ENCODE measurements around the gene COL15A1. TPM values are rescaled to one million over a fixed set of nuclear protein-coding genes. Genes with fewer than 3 reads are reported as not detected.
A peak's percentile ranks its signal among the peaks of the same experiment; 100 is the strongest.

COL15A1 gene
- total RNA-seq, 2 experiments from 2014 or later = 0.12 to 0.14 TPM

DNA sequence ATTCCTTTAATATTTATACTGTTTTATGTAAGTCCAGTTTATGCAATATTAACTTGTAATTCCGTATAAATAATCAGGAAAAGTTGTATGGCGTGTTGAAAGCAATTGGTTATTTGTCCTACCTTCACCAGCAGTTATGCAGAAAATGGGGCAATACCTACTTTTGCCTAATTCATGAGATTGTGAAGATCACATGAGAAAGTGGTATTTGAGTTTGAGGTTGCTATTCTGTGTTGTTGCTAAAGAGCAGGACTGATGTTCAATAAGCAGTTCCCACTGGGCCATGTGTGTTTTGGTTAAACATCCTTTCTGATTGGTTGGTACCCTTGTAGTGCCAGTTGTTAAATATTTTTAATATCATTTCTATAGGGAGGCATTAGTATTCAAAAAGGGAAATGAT lies 164.4 kb downstream of the COL15A1 start:
- DNase-seq = no peak
- Mint-ChIP-seq H3K36me3 (no peaks in the 10 kb centered on the region), H3K4me3 (no peak overlapping the region), H3K9me3 (no peaks in the 10 kb centered on the region), H3K27ac (no peak overlapping the region), H3K27me3 (no peaks in the 10 kb centered on the region), H3K4me1 (ENCODE audit: low read depth) (peaks cover 70% of the 10 kb centered on the region)
- intact Hi-C loops (cut with micrococcal nuclease) = loop anchor here (10.0 kb wide), 1 partner anchor 303 kb away; the partner anchor contains the start of gene GALNT12
- ChIA-PET POLR2A (no interaction called here), CTCF (interaction anchor here (1.5 kb wide), 1 partner anchor 11 kb away, joined by 5 read pairs; no protein-coding TSS in a partner anchor)

DNA sequence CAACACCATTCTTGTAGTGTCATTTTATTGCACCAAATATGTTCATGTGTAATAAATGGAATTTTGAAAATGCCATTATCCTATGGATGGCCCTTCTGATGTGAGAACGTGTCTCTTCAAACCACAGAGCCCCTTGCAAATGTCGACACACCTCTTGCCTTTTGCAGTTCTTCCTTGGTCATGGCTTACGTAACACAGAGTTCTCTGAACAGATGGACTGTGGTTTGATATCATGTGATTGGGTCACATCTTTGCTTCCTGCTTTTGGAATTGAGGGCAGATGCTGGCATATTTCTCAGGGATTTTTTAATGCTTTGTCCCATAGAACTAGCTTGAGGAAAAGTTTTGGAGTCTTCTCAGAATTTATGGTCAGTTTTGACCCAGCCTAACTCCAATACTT lies 165.8 kb downstream of the COL15A1 start:
- intact Hi-C loops (cut with micrococcal nuclease) = loop anchor here (10.0 kb wide), 1 partner anchor 305 kb away; the partner anchor contains the start of gene GALNT12
- Mint-ChIP-seq H3K27me3 (no peaks in the 10 kb centered on the region), H3K9me3 (no peaks in the 10 kb centered on the region), H3K4me3 (no peak overlapping the region), H3K27ac (no peak overlapping the region), H3K4me1 (ENCODE audit: low read depth) (peaks cover 75% of the 10 kb centered on the region), H3K36me3 (no peaks in the 10 kb centered on the region)
- DNase-seq = no peak
- ChIA-PET CTCF (interaction anchor here (0.7 kb wide), 1 partner anchor 54 kb away, joined by 3 read pairs; no protein-coding TSS in a partner anchor), POLR2A (no interaction called here)

DNA sequence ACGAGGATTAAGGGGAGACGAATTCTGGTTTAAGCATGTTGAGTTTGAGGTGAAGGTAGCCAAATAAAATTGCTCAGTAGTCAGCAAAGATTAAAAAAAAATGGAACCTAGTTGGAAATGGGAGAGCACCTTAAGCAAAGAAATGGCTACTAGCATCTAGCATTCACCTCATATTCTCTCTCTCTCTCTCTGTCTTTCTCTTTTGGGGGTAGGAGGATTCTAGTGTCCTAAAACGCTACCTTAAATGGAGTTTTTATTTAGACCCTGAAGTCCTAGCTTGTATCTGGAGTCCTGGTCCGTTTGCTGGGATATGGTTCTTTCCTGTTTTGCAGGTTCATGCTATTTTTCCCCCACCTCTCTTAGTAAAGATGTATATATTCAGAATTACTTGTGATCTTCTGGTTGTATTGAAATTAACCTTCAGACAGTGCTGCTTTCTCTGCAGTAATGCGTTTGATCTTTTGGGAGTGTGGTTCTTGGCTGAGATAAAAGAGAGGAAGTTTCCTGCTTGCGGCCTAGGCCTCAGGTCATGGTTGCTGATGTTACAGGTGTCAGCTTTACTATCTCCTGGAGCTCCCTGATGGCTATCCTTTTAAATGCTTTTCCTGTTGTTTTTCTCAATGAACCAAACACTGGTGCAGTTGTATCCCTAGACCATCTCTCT lies 169.2 kb downstream of the COL15A1 start:
- H3K27ac Mint-ChIP-seq = peak overlapping the region; percentile 74
- H3K4me3 Mint-ChIP-seq = peak overlapping the region; percentile 55
- ChIA-PET POLR2A (no interaction called here), CTCF (interaction anchor here (0.8 to 2.9 kb wide), 4 partner anchors 9 to 115 kb away, joined by 3 to 12 read pairs (median 7); partner anchors contain the start of gene TGFBR1)
- no peaks in the 10 kb centered on the region for H3K27me3 Mint-ChIP-seq
- peaks cover 78% of the 10 kb centered on the region for H3K4me1 Mint-ChIP-seq (ENCODE audit: low read depth)
- H3K36me3 Mint-ChIP-seq = no peaks in the 10 kb centered on the region
- no peaks in the 10 kb centered on the region for H3K9me3 Mint-ChIP-seq
- intact Hi-C loops (cut with micrococcal nuclease) = loop anchor here (10.0 kb wide), 1 partner anchor 858 kb away; the partner anchor contains the start of gene TBC1D2
- DNase-seq = peak; percentile 47

DNA sequence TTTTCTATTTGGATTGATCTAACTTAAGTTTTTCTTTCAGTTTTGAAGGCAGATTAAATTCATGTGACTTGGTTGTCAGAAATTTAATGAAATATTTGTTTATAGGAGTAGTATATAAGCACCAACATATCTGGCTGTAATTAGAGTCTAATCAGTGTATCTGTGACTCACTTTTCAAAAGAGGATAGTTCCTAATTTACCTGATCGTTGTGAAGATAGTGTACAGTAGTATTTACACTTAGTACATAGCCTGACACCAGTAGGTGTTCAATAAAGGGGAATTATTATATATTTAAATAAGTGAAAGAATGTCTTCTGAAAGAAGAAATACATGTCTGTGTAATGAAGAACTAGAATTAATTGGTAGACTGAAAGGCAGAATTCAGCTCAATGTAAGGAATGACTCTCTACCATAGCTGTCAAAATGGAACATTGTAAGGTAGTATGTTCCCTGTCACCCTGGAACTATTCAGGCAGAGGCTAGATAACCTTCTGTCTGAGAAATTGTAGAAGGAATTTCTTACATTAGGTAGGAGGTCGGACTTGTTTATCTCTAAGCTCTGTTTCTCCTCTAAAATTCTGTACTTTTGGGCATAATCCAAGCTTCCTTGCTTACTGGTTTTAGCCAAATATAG lies 169.8 kb downstream of the COL15A1 start:
- Mint-ChIP-seq H3K4me1 (ENCODE audit: low read depth) (peaks cover 74% of the 10 kb centered on the region), H3K27me3 (no peaks in the 10 kb centered on the region), H3K4me3 (peak overlapping the region; percentile 55), H3K9me3 (no peaks in the 10 kb centered on the region), H3K27ac (peak overlapping the region; percentile 74), H3K36me3 (no peaks in the 10 kb centered on the region)
- ChIA-PET POLR2A (interaction anchor here (1.4 kb wide), 1 partner anchor 8 kb away, joined by 5 read pairs; the partner anchor contains the start of gene TGFBR1), CTCF (interaction anchor here (1.1 to 2.9 kb wide), 4 partner anchors 9 to 115 kb away, joined by 3 to 12 read pairs (median 7); partner anchors contain the start of gene TGFBR1)
- no peak for DNase-seq
- intact Hi-C loops (cut with micrococcal nuclease) = loop anchor here (10.0 kb wide), 1 partner anchor 859 kb away; the partner anchor contains the start of gene TBC1D2

DNA sequence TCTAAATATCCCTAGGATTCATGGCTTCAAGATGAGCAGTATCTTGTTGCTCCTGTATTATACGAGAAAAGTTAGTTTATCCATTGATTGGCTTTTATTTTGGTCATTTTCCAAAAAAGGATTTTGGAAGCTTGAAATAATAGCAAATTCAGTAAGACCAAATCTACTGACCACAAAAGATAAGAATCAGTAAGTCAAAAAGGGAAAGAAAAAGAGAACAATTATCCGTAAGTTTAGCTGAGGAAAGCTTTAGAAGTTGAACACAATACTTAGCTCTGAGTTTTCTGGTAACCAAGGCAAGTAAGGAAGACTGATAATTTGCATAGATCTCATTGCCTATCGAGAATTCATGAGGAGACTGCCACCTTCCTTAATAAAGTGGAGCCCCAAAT lies 170.3 kb downstream of the COL15A1 start:
- POLR2A ChIA-PET = interaction anchor here (1.4 kb wide), 1 partner anchor 9 kb away, joined by 5 read pairs; the partner anchor contains the start of gene TGFBR1
- no peak overlapping the region for H3K4me3 Mint-ChIP-seq
- intact Hi-C loops (cut with micrococcal nuclease) = loop anchor here (10.0 kb wide), 1 partner anchor 859 kb away; the partner anchor contains the start of gene TBC1D2

DNA sequence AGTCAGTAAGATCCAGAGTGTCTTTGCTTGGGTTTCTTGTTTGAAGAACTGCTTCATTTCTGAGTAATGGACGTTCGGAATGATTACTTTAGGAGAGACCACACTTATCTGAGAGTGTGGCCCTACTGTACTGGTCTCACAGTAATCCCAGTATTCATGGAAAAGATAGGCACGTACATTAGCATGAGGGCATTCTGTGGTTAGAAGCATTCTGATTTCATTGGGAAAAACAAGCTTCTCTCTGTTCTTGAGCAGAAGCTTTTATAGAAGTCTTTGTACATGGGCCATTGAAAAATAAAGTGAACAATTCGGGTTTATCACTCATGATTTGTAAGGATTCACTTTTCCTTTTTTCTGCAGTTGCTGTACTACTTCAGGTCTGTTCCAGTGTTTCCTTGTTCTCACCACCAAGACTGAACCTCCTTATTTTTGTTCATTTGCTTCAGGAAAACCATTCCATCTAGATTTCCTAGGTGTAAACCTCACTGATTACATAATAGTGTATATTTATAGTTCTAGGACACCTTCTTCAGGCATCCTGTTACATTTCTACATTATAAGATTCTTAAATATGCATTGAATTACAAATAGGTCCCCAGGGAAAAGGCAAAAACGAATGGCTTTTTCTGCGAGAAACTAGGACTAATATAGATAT lies 171.3 kb downstream of the COL15A1 start:
- intact Hi-C loops (cut with micrococcal nuclease) = loop anchor here (1.0 to 10.0 kb wide), 2 partner anchors 8 to 860 kb away; partner anchors contain the start of gene TBC1D2
- H3K27ac Mint-ChIP-seq = no peak overlapping the region
- H3K9me3 Mint-ChIP-seq = no peaks in the 10 kb centered on the region
- H3K4me1 Mint-ChIP-seq (ENCODE audit: low read depth) = peaks cover 74% of the 10 kb centered on the region
- ChIA-PET CTCF (interaction anchor here (2.3 to 2.9 kb wide), 2 partner anchors 11 to 26 kb away, joined by 8 to 12 read pairs; partner anchors contain the start of gene TGFBR1), POLR2A (interaction anchor here (1.4 kb wide), 1 partner anchor 10 kb away, joined by 5 read pairs; the partner anchor contains the start of gene TGFBR1)
- no peaks in the 10 kb centered on the region for H3K27me3 Mint-ChIP-seq
- DNase-seq = no peak
- no peak overlapping the region for H3K4me3 Mint-ChIP-seq
- H3K36me3 Mint-ChIP-seq = no peaks in the 10 kb centered on the region

More for the DNA sequence above, 170.3 kb downstream of the COL15A1 start:
- CTCF ChIA-PET = interaction anchor here (1.1 to 2.9 kb wide), 4 partner anchors 10 to 116 kb away, joined by 3 to 12 read pairs (median 7); partner anchors contain the start of gene TGFBR1
- H3K9me3 Mint-ChIP-seq = no peaks in the 10 kb centered on the region
- H3K36me3 Mint-ChIP-seq = no peaks in the 10 kb centered on the region
- no peak overlapping the region for H3K27ac Mint-ChIP-seq
- H3K4me1 Mint-ChIP-seq (ENCODE audit: low read depth) = peaks cover 74% of the 10 kb centered on the region
- no peak for DNase-seq
- no peaks in the 10 kb centered on the region for H3K27me3 Mint-ChIP-seq

DNA sequence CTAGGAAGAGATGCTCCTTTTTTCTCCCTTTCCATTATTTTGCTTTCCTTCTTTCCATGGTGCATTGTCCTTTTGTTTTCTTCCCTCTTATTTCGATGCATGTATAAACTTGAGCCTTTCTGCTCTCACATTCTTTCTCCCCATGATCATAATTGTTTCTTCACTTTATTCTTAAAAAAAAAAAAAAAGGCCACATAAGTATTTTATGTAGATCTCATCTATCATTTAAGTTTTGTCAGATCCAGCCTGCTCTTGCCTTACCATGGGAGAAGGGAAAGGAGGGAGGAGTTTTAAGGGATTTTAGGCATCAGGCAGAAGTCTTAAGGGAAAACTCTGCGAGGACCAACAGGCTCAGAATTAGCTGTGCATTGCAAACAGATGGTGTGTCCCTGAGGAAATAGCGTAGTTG lies 172.3 kb downstream of the COL15A1 start:
- Mint-ChIP-seq H3K36me3 (no peaks in the 10 kb centered on the region), H3K4me1 (ENCODE audit: low read depth) (peaks cover 78% of the 10 kb centered on the region), H3K27me3 (no peaks in the 10 kb centered on the region), H3K9me3 (no peaks in the 10 kb centered on the region), H3K4me3 (no peak overlapping the region), H3K27ac (no peak overlapping the region)
- ChIA-PET POLR2A (no interaction called here), CTCF (interaction anchor here (1.6 kb wide), 1 partner anchor 25 kb away, joined by 3 read pairs; no protein-coding TSS in a partner anchor)
- intact Hi-C loops (cut with micrococcal nuclease) = loop anchor here (10.0 kb wide), 1 partner anchor 861 kb away; the partner anchor contains the start of gene TBC1D2
- no peak for DNase-seq

DNA sequence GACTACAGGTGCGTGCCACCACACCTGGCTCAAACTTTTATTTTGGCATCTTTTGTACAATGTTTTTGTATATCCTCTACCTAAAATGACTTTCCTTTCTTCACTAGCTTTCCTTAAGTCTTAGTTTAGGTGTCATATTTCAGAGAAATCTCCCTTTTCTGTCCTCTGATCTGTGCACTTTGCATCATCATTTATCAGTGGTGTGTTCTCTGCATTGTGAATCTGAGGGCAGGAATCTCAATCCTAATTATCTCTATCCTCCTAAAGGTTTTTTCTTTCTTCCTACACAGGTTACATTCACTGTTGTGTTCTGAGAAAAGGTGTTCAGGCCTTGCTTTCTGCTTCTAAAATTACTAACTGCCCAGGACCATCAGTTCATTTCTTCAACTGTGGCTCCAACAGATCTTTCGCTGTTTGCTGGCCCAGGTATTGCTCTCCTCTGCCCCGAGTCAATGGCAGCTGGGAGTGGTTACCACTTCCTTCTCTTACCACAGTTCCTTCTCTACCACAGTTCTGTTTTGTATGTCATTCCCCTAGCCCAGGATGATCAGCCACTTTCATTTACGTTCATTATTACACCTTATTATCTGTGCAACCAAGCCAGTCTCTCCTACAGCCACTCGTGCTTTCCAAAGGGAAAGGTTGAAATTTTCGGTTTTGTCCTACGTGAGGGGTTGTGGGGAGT lies 175.2 kb downstream of the COL15A1 start:
- no peaks in the 10 kb centered on the region for H3K36me3 Mint-ChIP-seq
- H3K27me3 Mint-ChIP-seq = no peaks in the 10 kb centered on the region
- ChIA-PET CTCF (interaction anchor here (0.6 to 1.7 kb wide), 6 partner anchors 9 to 118 kb away, joined by 3 to 11 read pairs (median 4); no protein-coding TSS in a partner anchor), POLR2A (interaction anchor here (1.9 kb wide), 1 partner anchor 60 kb away, joined by 6 read pairs; no protein-coding TSS in a partner anchor)
- H3K4me3 Mint-ChIP-seq = peak overlapping the region; percentile 61
- H3K4me1 Mint-ChIP-seq (ENCODE audit: low read depth) = peaks cover 77% of the 10 kb centered on the region
- H3K27ac Mint-ChIP-seq = peak overlapping the region; percentile 88
- intact Hi-C loops (cut with micrococcal nuclease) = loop anchor here (1.0 to 10.0 kb wide), 3 partner anchors 8 to 864 kb away; partner anchors contain the start of gene TBC1D2
- no peaks in the 10 kb centered on the region for H3K9me3 Mint-ChIP-seq
- DNase-seq = peak; percentile 75

DNA sequence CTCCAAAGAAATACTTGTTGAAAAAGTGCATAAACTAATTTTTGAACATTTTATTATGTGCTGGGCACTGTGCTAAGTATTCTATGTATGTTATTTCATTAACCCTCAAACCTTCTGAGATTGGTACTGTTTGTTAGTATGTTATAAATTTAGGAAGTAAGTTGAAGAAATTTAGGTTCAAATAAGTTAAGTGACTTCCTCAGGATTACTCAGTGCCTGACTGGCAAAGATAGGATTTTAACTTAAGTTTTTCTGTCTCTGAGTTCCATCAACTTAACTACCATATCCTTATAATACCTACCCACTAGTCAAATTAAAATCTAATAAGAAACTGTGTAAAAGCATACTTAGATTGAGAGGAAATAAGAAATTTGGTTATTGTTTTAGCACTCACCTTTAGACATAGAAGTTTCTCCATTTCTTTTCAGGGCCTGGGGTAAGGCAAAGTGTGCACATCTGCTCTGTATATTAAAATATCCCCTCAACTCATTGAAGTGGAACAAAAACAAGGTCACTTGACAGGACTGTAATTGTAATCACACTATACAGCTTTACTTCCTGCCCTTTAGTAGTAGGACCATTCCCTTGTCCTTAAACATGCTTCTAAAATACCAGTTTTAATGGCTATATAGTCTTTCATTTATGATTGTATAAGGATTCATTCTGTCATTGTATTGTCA lies 176.4 kb downstream of the COL15A1 start:
- no peak for DNase-seq
- POLR2A ChIA-PET = interaction anchor here (1.9 kb wide), 1 partner anchor 61 kb away, joined by 6 read pairs; no protein-coding TSS in a partner anchor
- Mint-ChIP-seq H3K4me3 (no peak overlapping the region), H3K27me3 (no peaks in the 10 kb centered on the region), H3K4me1 (ENCODE audit: low read depth) (peaks cover 73% of the 10 kb centered on the region), H3K36me3 (no peaks in the 10 kb centered on the region), H3K27ac (no peak overlapping the region), H3K9me3 (no peaks in the 10 kb centered on the region)
- CTCF ChIA-PET = interaction anchor here (0.6 to 1.1 kb wide), 5 partner anchors 7 to 111 kb away, joined by 3 to 4 read pairs (median 3); no protein-coding TSS in a partner anchor
- intact Hi-C loops (cut with micrococcal nuclease) = loop anchor here (1.0 to 10.0 kb wide), 3 partner anchors 7 to 865 kb away; partner anchors contain the start of gene TBC1D2
